IMR-90 (cell line): ENCODE data around the gene ALG6. TPM values are rescaled to one million over a fixed set of nuclear protein-coding genes. Genes with fewer than 3 reads are reported as not detected.

Experiments
- ATAC-seq: fragments of 200-7000 bp; cut with Tn5 transposase; 2 replicates; pipeline ENCODE4 v1.9.1; 2020; ENCODE audit warnings: low read depth, mild to moderate bottlenecking, moderate library complexity
- BruUV-seq: library from RNA; stranded (reverse); fragments of 400-500 nt; replicated peaks from 2 replicates; lab custom pipeline; 2021; lab: Mats Ljungman, UMichigan
- CTCF ChIA-PET: fragments of 300-600 bp; formaldehyde crosslinking; extraction: SDS; loops from one replicate; lab custom pipeline; 2021; ENCODE audit warnings: antibody characterized with exemption; lab: Yijun Ruan, JAX
- POLR2A ChIA-PET: fragments of 300-600 bp; sonication (Branson Sonifier 250); formaldehyde crosslinking; loops from one replicate; lab custom pipeline; 2022; ENCODE audit warnings: antibody characterized with exemption; ENCODE audit not compliant: unreplicated experiment; lab: Charles Lee
- DNase-seq: peaks from one replicate; pipeline ENCODE4 v3.0.0; 2013
- H2AFZ ChIP-seq: replicated peaks from 2 replicates; pipeline ENCODE3; 2013; ENCODE audit warnings: low read length, mild to moderate bottlenecking; ENCODE audit not compliant: poor library complexity
- H2AK5ac ChIP-seq: 2 replicates; pipeline ENCODE4 v1.6.1; 2013; ENCODE audit warnings: low read depth, low read length, inconsistent platforms
- H2AK9ac ChIP-seq: replicated peaks from 2 replicates; pipeline ENCODE3; 2013; ENCODE audit warnings: mild to moderate bottlenecking, low read depth, low read length, moderate library complexity; ENCODE audit not compliant: poor library complexity
- H2BK120ac ChIP-seq: 2 replicates; pipeline ENCODE4 v1.6.1; 2013; ENCODE audit warnings: low read depth, low read length, inconsistent platforms
- H2BK15ac ChIP-seq: 3 replicates; pipeline ENCODE4 v1.6.1; 2013; ENCODE audit warnings: low read depth, low read length, inconsistent platforms
- H2BK20ac ChIP-seq: 2 replicates; pipeline ENCODE4 v1.6.1; 2013; ENCODE audit warnings: low read depth, mild to moderate bottlenecking, inconsistent platforms, low read length, moderate library complexity
- H2BK5ac ChIP-seq: 2 replicates; pipeline ENCODE4 v1.6.1; 2013; ENCODE audit warnings: mild to moderate bottlenecking, low read depth, low read length, inconsistent platforms; ENCODE audit not compliant: poor library complexity, severe bottlenecking
- H3K14ac ChIP-seq: replicated peaks from 2 replicates; pipeline ENCODE4 v1.6.1; 2013; ENCODE audit warnings: low read depth, low read length, inconsistent platforms
- H3K18ac ChIP-seq: 2 replicates; pipeline ENCODE4 v1.6.1; 2013; ENCODE audit warnings: low read depth, low read length, control low read depth
- H3K23ac ChIP-seq: 2 replicates; pipeline ENCODE4 v1.6.1; 2013; ENCODE audit warnings: low read depth, low read length, inconsistent platforms
- H3K27ac ChIP-seq: 2 replicates; pipeline ENCODE4 v1.5.1; 2013; ENCODE audit warnings: mild to moderate bottlenecking, control low read depth, low read length; ENCODE audit not compliant: insufficient read depth
- H3K27me3 ChIP-seq: 2 replicates; pipeline ENCODE4 v1.6.1; 2013; ENCODE audit warnings: low read length; ENCODE audit not compliant: control insufficient read depth, insufficient read depth
- H3K36me3 ChIP-seq: 2 replicates; pipeline ENCODE4 v1.6.1; 2013; ENCODE audit warnings: low read length, mixed read lengths; ENCODE audit not compliant: control insufficient read depth, insufficient read depth
- H3K4ac ChIP-seq: 2 replicates; pipeline ENCODE4 v1.6.1; 2013; ENCODE audit warnings: low read depth, low read length, inconsistent platforms
- H3K4me1 ChIP-seq: 2 replicates; pipeline ENCODE4 v1.6.1; 2013; ENCODE audit warnings: low read length, mixed read lengths; ENCODE audit not compliant: control insufficient read depth, insufficient read depth
- H3K4me2 ChIP-seq: 2 replicates; pipeline ENCODE4 v1.6.1; 2013; ENCODE audit warnings: low read depth, mild to moderate bottlenecking, control low read depth, low read length, moderate library complexity
- H3K4me3 ChIP-seq: 2 replicates; pipeline ENCODE4 v1.5.1; 2013; ENCODE audit warnings: low read depth, mild to moderate bottlenecking, control low read depth, low read length, moderate library complexity; ENCODE audit not compliant: insufficient read depth
- H3K56ac ChIP-seq: 2 replicates; pipeline ENCODE4 v1.6.1; 2013; ENCODE audit warnings: low read length, inconsistent platforms; ENCODE audit not compliant: insufficient read depth; ENCODE audit errors: extremely low read depth
- H3K79me1 ChIP-seq, 2 experiments: 2 replicates each; pipeline ENCODE4 v1.6.1; 2013; ENCODE audit warnings: low read length in 2 of 2, inconsistent platforms in 1 of 2, low read depth in 1 of 2
- H3K9ac ChIP-seq: 2 replicates; pipeline ENCODE4 v1.6.1; 2013; ENCODE audit warnings: low read depth, low read length, control low read depth
- H3K9me1 ChIP-seq: 2 replicates; pipeline ENCODE4 v1.6.1; 2013; ENCODE audit warnings: low read length, inconsistent platforms; ENCODE audit not compliant: insufficient read depth
- H3K9me3 ChIP-seq: 2 replicates; pipeline ENCODE4 v1.6.1; 2013; ENCODE audit warnings: low read length; ENCODE audit not compliant: control insufficient read depth, insufficient read depth
- H4K20me1 ChIP-seq: 2 replicates; pipeline ENCODE4 v1.6.1; 2013; ENCODE audit warnings: low read length, inconsistent platforms; ENCODE audit not compliant: insufficient read depth
- H4K5ac ChIP-seq: 2 replicates; pipeline ENCODE4 v1.6.1; 2013; ENCODE audit warnings: mild to moderate bottlenecking, low read depth, low read length, control low read depth
- H4K8ac ChIP-seq, 2 experiments: 2 replicates each; pipeline ENCODE4 v1.6.1; 2013; ENCODE audit warnings: low read depth in 2 of 2, low read length in 2 of 2, control low read depth in 1 of 2, inconsistent platforms in 1 of 2
- H4K91ac ChIP-seq: 2 replicates; pipeline ENCODE4 v1.6.1; 2013; ENCODE audit warnings: low read depth, low read length, inconsistent platforms; ENCODE audit not compliant: insufficient read depth
- BHLHE40 ChIP-seq: fragments of 150-350 bp; IDR thresholded peaks from 2 replicates; pipeline ENCODE4 v1.6.1; 2016; ENCODE audit warnings: mild to moderate bottlenecking, low read depth, low read length
- CEBPB ChIP-seq: IDR thresholded peaks from 2 replicates; pipeline ENCODE4 v1.6.1; 2012; ENCODE audit warnings: low read depth, low read length, improper control_type of control experiment
- CHD1 ChIP-seq: IDR thresholded peaks from 2 replicates; pipeline ENCODE4 v1.6.1; 2012; ENCODE audit warnings: low read depth, low read length, improper control_type of control experiment
- CTCF ChIP-seq: conservative IDR thresholded peaks from 2 replicates; pipeline ENCODE4 v1.5.1; 2012; ENCODE audit warnings: mild to moderate bottlenecking, low read depth, low read length, improper control_type of control experiment
- FOS ChIP-seq: fragments of 150-350 bp; IDR thresholded peaks from 2 replicates; pipeline ENCODE4 v1.6.1; 2016; ENCODE audit warnings: low read depth, low read length
- MAFK ChIP-seq: IDR thresholded peaks from 2 replicates; pipeline ENCODE4 v1.6.1; 2012; ENCODE audit warnings: low read depth, low read length, improper control_type of control experiment
- MAZ ChIP-seq: IDR thresholded peaks from 2 replicates; pipeline ENCODE4 v1.6.1; 2012; ENCODE audit warnings: low read depth, mild to moderate bottlenecking, low read length, improper control_type of control experiment, moderate library complexity, borderline replicate concordance
- MXI1 ChIP-seq: IDR thresholded peaks from 2 replicates; pipeline ENCODE4 v1.6.1; 2012; ENCODE audit warnings: low read depth, mild to moderate bottlenecking, low read length, moderate library complexity, borderline replicate concordance
- NFE2L2 ChIP-seq: fragments of 150-350 bp; IDR thresholded peaks from 2 replicates; pipeline ENCODE4 v1.6.1; 2016; ENCODE audit warnings: low read depth, mild to moderate bottlenecking, low read length
- POLR2A ChIP-seq: IDR thresholded peaks from 2 replicates; pipeline ENCODE4 v1.6.1; 2012; ENCODE audit warnings: mild to moderate bottlenecking, low read depth, low read length
- RAD21 ChIP-seq: IDR thresholded peaks from 2 replicates; pipeline ENCODE4 v1.6.1; 2012; ENCODE audit warnings: low read length, improper control_type of control experiment
- RCOR1 ChIP-seq: IDR thresholded peaks from 2 replicates; pipeline ENCODE4 v1.6.1; 2012; ENCODE audit warnings: mild to moderate bottlenecking, low read length, improper control_type of control experiment; ENCODE audit not compliant: insufficient replicate concordance
- RFX5 ChIP-seq: IDR thresholded peaks from 2 replicates; pipeline ENCODE4 v1.8.0; 2012; ENCODE audit warnings: low read depth, mild to moderate bottlenecking, low read length, moderate library complexity
- SMC3 ChIP-seq: fragments of 150-350 bp; IDR thresholded peaks from 2 replicates; pipeline ENCODE4 v1.6.1; 2016; ENCODE audit warnings: low read depth, mild to moderate bottlenecking, antibody characterized with exemption, low read length, moderate library complexity
- WGBS, 2 experiments: methylation state at CpG; one replicate each; pipeline versions ENCODE4 v1.1.5 to v1.1.7; 2013; ENCODE audit warnings: missing lambda C conversion rate in 2 of 2; ENCODE audit not compliant: insufficient read length in 1 of 2; ENCODE audit errors: extremely low coverage in 2 of 2; 5-methylcytosine and 5-hydroxymethylcytosine counted together
- dilution Hi-C: fragments of 300-500 bp; cut with HindIII; formaldehyde crosslinking; loops from one replicate; pipeline ENCODE4 v1.14.3; 2018; ENCODE audit warnings: low sequenced_read_pairs; ENCODE audit not compliant: unreplicated experiment
- in situ Hi-C: fragments of 300-500 bp; cut with MboI; formaldehyde crosslinking; loops from 3 replicates; pipeline ENCODE4 v1.14.3; 2019; ENCODE audit warnings: low sequenced_read_pairs, inconsistent platforms, mixed read lengths
- intact Hi-C: fragments of 100-400 bp; cut with micrococcal nuclease; formaldehyde crosslinking; loops from 2 replicates; pipeline ENCODE4 v1.10.0; 2022
- polyA plus RNA-seq, 3 experiments: library from polyadenylated mRNA; depleted of rRNA; stranded (reverse); fragments of >200 nt; gene quantifications; 2 replicates each; pipeline ENCODE4 v1.2.3, GENCODE V29; 2012; ENCODE audit warnings: low replicate concordance in 1 of 3
- total RNA-seq: library from RNA; depleted of rRNA; stranded (reverse); fragments of >200 nt; gene quantifications from 2 replicates; pipeline ENCODE4 v1.2.3, GENCODE V29; 2012
- TF ChIP-seq, protein P1 (sequence below): fragments of 150-350 bp; IDR thresholded peaks from 2 replicates; pipeline ENCODE4 v1.6.1; 2016; ENCODE audit warnings: low read depth, mild to moderate bottlenecking, low read length, moderate library complexity, borderline replicate concordance
- TF ChIP-seq, protein P2 (sequence below): fragments of 150-350 bp; IDR thresholded peaks from 2 replicates; pipeline ENCODE4 v1.6.1; 2017; ENCODE audit warnings: mild to moderate bottlenecking, antibody characterized with exemption, low read length, low read depth

Gene ALG6
- total and polyA plus RNA-seq, 2 of the 4 experiments (the other 2 are of a cell fraction): 4.8 to 6.5 TPM

DNA sequence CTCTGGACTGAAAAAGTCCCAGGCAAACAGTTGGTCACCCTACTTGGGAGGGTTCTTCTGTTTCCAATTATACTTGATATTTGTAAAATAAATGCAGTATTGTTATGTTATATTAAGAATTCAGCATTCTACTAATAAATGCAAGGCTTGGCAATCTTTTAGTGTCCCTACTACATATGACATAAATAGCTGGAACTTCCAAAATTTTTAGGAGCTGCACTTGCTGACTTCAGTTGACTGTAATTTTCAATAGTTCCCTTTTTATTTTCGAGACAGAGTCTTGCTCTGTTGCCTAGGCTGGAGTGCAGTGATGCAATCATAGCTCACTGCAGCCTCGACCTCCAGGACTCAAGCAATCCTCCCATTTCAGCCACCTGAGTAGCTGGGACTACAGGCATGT, 25.0 kb upstream of the ALG6 start:
- H2BK15ac ChIP-seq: no peak overlapping the region
- H3K27me3 ChIP-seq: peaks cover 5% of the 10 kb centered on the region
- H3K14ac ChIP-seq: no peak overlapping the region
- H3K4me3 ChIP-seq: no peak overlapping the region
- H3K4ac ChIP-seq: no peak overlapping the region
- dilution Hi-C loops (no loop called here), in situ Hi-C loops (no loop called here), intact Hi-C loops (no loop called here)
- no peak overlapping the region for H2BK20ac ChIP-seq
- no TSS peak for BruUV-seq
- H2AFZ ChIP-seq: no peak overlapping the region
- no peak overlapping the region for H2AK5ac ChIP-seq
- no peak overlapping the region for H3K23ac ChIP-seq
- ChIA-PET POLR2A (no interaction called here), CTCF (no interaction called here)
- TF ChIP-seq, protein P1, sequence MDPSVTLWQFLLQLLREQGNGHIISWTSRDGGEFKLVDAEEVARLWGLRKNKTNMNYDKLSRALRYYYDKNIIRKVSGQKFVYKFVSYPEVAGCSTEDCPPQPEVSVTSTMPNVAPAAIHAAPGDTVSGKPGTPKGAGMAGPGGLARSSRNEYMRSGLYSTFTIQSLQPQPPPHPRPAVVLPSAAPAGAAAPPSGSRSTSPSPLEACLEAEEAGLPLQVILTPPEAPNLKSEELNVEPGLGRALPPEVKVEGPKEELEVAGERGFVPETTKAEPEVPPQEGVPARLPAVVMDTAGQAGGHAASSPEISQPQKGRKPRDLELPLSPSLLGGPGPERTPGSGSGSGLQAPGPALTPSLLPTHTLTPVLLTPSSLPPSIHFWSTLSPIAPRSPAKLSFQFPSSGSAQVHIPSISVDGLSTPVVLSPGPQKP: no peak
- no peak for TF ChIP-seq MAFK
- no peak for TF ChIP-seq CHD1
- TF ChIP-seq MXI1: no peak
- no peak for TF ChIP-seq CEBPB
- no peak for TF ChIP-seq FOS
- no peak for TF ChIP-seq SMC3
- TF ChIP-seq NFE2L2: no peak
- no peak for TF ChIP-seq MAZ
- TF ChIP-seq, protein P2, sequence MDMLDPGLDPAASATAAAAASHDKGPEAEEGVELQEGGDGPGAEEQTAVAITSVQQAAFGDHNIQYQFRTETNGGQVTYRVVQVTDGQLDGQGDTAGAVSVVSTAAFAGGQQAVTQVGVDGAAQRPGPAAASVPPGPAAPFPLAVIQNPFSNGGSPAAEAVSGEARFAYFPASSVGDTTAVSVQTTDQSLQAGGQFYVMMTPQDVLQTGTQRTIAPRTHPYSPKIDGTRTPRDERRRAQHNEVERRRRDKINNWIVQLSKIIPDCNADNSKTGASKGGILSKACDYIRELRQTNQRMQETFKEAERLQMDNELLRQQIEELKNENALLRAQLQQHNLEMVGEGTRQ: no peak
- no peak for TF ChIP-seq POLR2A
- no peak for TF ChIP-seq CTCF
- no peak for TF ChIP-seq BHLHE40
- TF ChIP-seq RCOR1: no peak
- TF ChIP-seq RAD21: no peak
- TF ChIP-seq RFX5: no peak
- H3K79me1 ChIP-seq: no peaks in the 10 kb centered on the region
- H3K56ac ChIP-seq: no peak overlapping the region
- no peaks in the 10 kb centered on the region for H4K20me1 ChIP-seq
- no peak for DNase-seq
- H3K4me2 ChIP-seq: no peak overlapping the region
- no peak overlapping the region for H3K18ac ChIP-seq
- no peak overlapping the region for H3K27ac ChIP-seq
- no peaks in the 10 kb centered on the region for H3K9me3 ChIP-seq
- H3K9ac ChIP-seq: no peak overlapping the region
- H2BK5ac ChIP-seq: no peak overlapping the region
- H3K4me1 ChIP-seq: no peaks in the 10 kb centered on the region
- no peak overlapping the region for H2BK120ac ChIP-seq
- no peaks in the 10 kb centered on the region for H3K9me1 ChIP-seq
- H4K8ac ChIP-seq: no peak overlapping the region
- ATAC-seq: no peak
- H4K91ac ChIP-seq: no peak overlapping the region
- 20% methylated on average over 1 of the region's 2 CpGs; no CpG with 5 or more reads in 1 of the 2 experiments for WGBS, 2 experiments
- H3K36me3 ChIP-seq: no peaks in the 10 kb centered on the region
- H2AK9ac ChIP-seq: no peak overlapping the region
- H4K5ac ChIP-seq: no peak overlapping the region
